Measurements from ENCODE around the gene GPR15. TPM values are rescaled to one million over a fixed set of nuclear protein-coding genes. Genes with fewer than 3 reads are reported as not detected.

Gene GPR15
- total and polyA plus RNA-seq, 10 of the 15 experiments (the other 5 are each of a cell fraction or from before 2014, with no cell fraction given) = 70.7 to 150 (median 115) TPM

- intact Hi-C loops (cut with micrococcal nuclease; ENCODE audit: unreplicated experiment) = loop anchor here (10.0 kb wide), 1 partner anchor 861 kb away; no protein-coding TSS in a partner anchor
- no peak for FAIRE-seq
- TF ChIP-seq ZBTB4 (CRISPR knock-in tag; IDR thresholded peaks at IDR 0.05) = no peak
- 0 out of 2 replicates have a peak, but pooled peaks have one; percentile 11 for TF ChIP-seq CREB1 (IDR thresholded peaks at IDR 0.05; ENCODE audit: low read depth)
- 0 out of 2 replicates have a peak, but pooled peaks have one; percentile 3 for TF ChIP-seq CHD1 (IDR thresholded peaks at IDR 0.05; ENCODE audit: low read depth, low read length)
- TF ChIP-seq ATF2 (IDR thresholded peaks at IDR 0.05; ENCODE audit: low read length) = peak; percentile 49
- TF ChIP-seq IKZF1 (conservative IDR thresholded peaks at IDR 0.05) = 0 out of 2 replicates have a peak, but pooled peaks have one; percentile 56
- TF ChIP-seq RB1 (IDR thresholded peaks at IDR 0.05; ENCODE audit: borderline replicate concordance) = no peak
- TF ChIP-seq WRNIP1 (IDR thresholded peaks at IDR 0.05; ENCODE audit: borderline replicate concordance, low read depth, low read length) = no peak
- TF ChIP-seq CREM (IDR thresholded peaks at IDR 0.05; ENCODE audit: low read depth) = peak; percentile 19; the same call in 1 of the 2 replicates
- TF ChIP-seq RCOR1 (conservative IDR thresholded peaks at IDR 0.05; ENCODE audit: low read depth, low read length) = no peak
- TF ChIP-seq POLR2AphosphoS5 (IDR thresholded peaks at IDR 0.05; ENCODE audit: low read length) = 0 out of 2 replicates have a peak, but pooled peaks have one; percentile 24
- TF ChIP-seq YBX1 (IDR thresholded peaks at IDR 0.05) = no peak
- peak; percentile 53; the same call in 1 of the 2 replicates for TF ChIP-seq SPI1 (IDR thresholded peaks at IDR 0.05; ENCODE audit: borderline replicate concordance, insufficient read depth, low read depth, low read length)
- TF ChIP-seq, protein P1, sequence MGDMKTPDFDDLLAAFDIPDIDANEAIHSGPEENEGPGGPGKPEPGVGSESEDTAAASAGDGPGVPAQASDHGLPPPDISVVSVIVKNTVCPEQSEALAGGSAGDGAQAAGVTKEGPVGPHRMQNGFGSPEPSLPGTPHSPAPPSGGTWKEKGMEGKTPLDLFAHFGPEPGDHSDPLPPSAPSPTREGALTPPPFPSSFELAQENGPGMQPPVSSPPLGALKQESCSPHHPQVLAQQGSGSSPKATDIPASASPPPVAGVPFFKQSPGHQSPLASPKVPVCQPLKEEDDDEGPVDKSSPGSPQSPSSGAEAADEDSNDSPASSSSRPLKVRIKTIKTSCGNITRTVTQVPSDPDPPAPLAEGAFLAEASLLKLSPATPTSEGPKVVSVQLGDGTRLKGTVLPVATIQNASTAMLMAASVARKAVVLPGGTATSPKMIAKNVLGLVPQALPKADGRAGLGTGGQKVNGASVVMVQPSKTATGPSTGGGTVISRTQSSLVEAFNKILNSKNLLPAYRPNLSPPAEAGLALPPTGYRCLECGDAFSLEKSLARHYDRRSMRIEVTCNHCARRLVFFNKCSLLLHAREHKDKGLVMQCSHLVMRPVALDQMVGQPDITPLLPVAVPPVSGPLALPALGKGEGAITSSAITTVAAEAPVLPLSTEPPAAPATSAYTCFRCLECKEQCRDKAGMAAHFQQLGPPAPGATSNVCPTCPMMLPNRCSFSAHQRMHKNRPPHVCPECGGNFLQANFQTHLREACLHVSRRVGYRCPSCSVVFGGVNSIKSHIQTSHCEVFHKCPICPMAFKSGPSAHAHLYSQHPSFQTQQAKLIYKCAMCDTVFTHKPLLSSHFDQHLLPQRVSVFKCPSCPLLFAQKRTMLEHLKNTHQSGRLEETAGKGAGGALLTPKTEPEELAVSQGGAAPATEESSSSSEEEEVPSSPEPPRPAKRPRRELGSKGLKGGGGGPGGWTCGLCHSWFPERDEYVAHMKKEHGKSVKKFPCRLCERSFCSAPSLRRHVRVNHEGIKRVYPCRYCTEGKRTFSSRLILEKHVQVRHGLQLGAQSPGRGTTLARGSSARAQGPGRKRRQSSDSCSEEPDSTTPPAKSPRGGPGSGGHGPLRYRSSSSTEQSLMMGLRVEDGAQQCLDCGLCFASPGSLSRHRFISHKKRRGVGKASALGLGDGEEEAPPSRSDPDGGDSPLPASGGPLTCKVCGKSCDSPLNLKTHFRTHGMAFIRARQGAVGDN (IDR thresholded peaks at IDR 0.05) = 0 out of 2 replicates have a peak, but pooled peaks have one; percentile 16
These were observed 22.0 kb downstream of the GPR15 start for GRCh38 chr3:98553753-98554152.

More at GRCh38 chr3:98553753-98554152, 22.0 kb downstream of the GPR15 start:
- ATAC-seq (peak; percentile 2; the same call in 1 of the 3 replicates), DNase-seq (ENCODE audit: low read depth, low spot score) (no peak)
- no peaks in the 10 kb centered on the region for H3K36me3 ChIP-seq (ENCODE audit: control insufficient read depth in 2 of 2, insufficient read depth in 2 of 2, low read length in 1 of 2)
- no peaks in the 10 kb centered on the region for H3K27me3 ChIP-seq (replicated peaks in 1 of 2; ENCODE audit: control insufficient read depth in 2 of 2, insufficient read depth in 2 of 2, low read length in 1 of 2)
- H3K4me2 ChIP-seq (ENCODE audit: control insufficient read depth, insufficient read depth) = peak overlapping the region; percentile 57
- H3K9me3 ChIP-seq (replicated peaks; ENCODE audit: control insufficient read depth, insufficient read depth, low read length) = no peaks in the 10 kb centered on the region
- 40% methylated on average over 2 of the region's 2 CpGs for WGBS (ENCODE audit: insufficient coverage, insufficient replicate concordance, low lambda C conversion rate, missing lambda C conversion rate)
- no peak overlapping the region for H2AFZ ChIP-seq (ENCODE audit: control insufficient read depth, low read depth, low read length)
- RAD21 ChIA-PET (ENCODE audit: unreplicated experiment) = interaction anchor here (1.6 to 20.2 kb wide), 4 partner anchors 8 to 19 kb away, joined by 7 to 511 read pairs (median 34); partner anchors contain the start of gene GPR15
- CTCF ChIA-PET = interaction anchor here (1.7 to 5.9 kb wide), 4 partner anchors 7 to 22 kb away, joined by 6 to 32 read pairs (median 14); partner anchors contain the start of gene GPR15
- in situ Hi-C loops (cut with MboI) = no loop called here
- SMC1A ChIA-PET (ENCODE audit: uncharacterized antibody, unreplicated experiment) = interaction anchor here (1.0 to 23.6 kb wide), 5 partner anchors 9 to 191 kb away, joined by 5 to 603 read pairs (median 73); partner anchors contain the start of gene GPR15
- H3K4me3 ChIP-seq = peak overlapping the region; percentile 73
- H3K79me2 ChIP-seq (ENCODE audit: control insufficient read depth, insufficient read depth, low read length) = peaks cover 94% of the 10 kb centered on the region
- H3K4me1 ChIP-seq (ENCODE audit: control insufficient read depth, insufficient read depth, low read length) = peaks cover 31% of the 10 kb centered on the region
- POLR2A ChIA-PET = interaction anchor here (1.5 to 23.2 kb wide), 4 partner anchors 8 to 59 kb away, joined by 4 to 350 read pairs (median 24); partner anchors contain the start of gene GPR15
- peak overlapping the region; percentile 94 for H3K9ac ChIP-seq (ENCODE audit: control insufficient read depth, insufficient read depth, low read length)
- BruUV-seq (replicated peaks) = no TSS peak
- H4K20me1 ChIP-seq (ENCODE audit: control insufficient read depth, insufficient read depth) = no peaks in the 10 kb centered on the region
- peak overlapping the region; percentile 100 for H3K27ac ChIP-seq (ENCODE audit: control insufficient read depth, insufficient read depth)

All from GM12878 (cell line).